ENCODE data around the gene KCNIP3. TPM values are rescaled to one million over a fixed set of nuclear protein-coding genes. Genes with fewer than 3 reads are reported as not detected.

The KCNIP3 gene
- total RNA-seq, 4 donors from 2014 or later: 2.3 to 28.0 (median 12.7) TPM

- TF ChIP-seq CTCF (IDR thresholded peaks at IDR 0.05; ENCODE audit: low read depth): no peak
Observed at GRCh38 chr2:95377216-95378123, 80.3 kb downstream of the KCNIP3 start.

- no peak for TF ChIP-seq CTCF (IDR thresholded peaks at IDR 0.05; ENCODE audit: low read depth)
Observed at GRCh38 chr2:95379371-95379831, 82.3 kb downstream of the KCNIP3 start.

GRCh38 chr2:95380280-95380679, 83.1 kb downstream of the KCNIP3 start:
- no peak for TF ChIP-seq CTCF (IDR thresholded peaks at IDR 0.05; ENCODE audit: low read depth)

GRCh38 chr2:95380731-95381130, 83.6 kb downstream of the KCNIP3 start:
- no peak for TF ChIP-seq CTCF (IDR thresholded peaks at IDR 0.05; ENCODE audit: low read depth)

GRCh38 chr2:95381212-95382191, 84.4 kb downstream of the KCNIP3 start:
- TF ChIP-seq CTCF (IDR thresholded peaks at IDR 0.05; ENCODE audit: low read depth): no peak

GRCh38 chr2:95382192-95382591, 85.0 kb downstream of the KCNIP3 start:
- no peak for TF ChIP-seq CTCF (IDR thresholded peaks at IDR 0.05; ENCODE audit: low read depth)

All from subcutaneous adipose tissue (tissue), 4 donors.